Peyer's patch (tissue), 4 donors: ENCODE results near the gene PRSS56.

Experiments used
- CTCF ChIP-seq, 6 experiments: fragments of 450-650 bp in 4 of 6; fragments of 200-600 bp in 2 of 6; sonication (generic) in 1 of 6; IDR thresholded peaks; one replicate each; pipeline ENCODE4 v1.5.1; 2017 to 2019; ENCODE audit warnings: antibody characterized with exemption in 6 of 6, mild to moderate bottlenecking in 3 of 6, moderate library complexity in 1 of 6
- POLR2A ChIP-seq, 2 donors: fragments of 450-650 bp; IDR thresholded peaks; one replicate each; pipeline ENCODE4 v1.5.1; 2017; ENCODE audit warnings: antibody characterized with exemption in 2 of 2, mild to moderate bottlenecking in 2 of 2, moderate library complexity in 2 of 2

DNA sequence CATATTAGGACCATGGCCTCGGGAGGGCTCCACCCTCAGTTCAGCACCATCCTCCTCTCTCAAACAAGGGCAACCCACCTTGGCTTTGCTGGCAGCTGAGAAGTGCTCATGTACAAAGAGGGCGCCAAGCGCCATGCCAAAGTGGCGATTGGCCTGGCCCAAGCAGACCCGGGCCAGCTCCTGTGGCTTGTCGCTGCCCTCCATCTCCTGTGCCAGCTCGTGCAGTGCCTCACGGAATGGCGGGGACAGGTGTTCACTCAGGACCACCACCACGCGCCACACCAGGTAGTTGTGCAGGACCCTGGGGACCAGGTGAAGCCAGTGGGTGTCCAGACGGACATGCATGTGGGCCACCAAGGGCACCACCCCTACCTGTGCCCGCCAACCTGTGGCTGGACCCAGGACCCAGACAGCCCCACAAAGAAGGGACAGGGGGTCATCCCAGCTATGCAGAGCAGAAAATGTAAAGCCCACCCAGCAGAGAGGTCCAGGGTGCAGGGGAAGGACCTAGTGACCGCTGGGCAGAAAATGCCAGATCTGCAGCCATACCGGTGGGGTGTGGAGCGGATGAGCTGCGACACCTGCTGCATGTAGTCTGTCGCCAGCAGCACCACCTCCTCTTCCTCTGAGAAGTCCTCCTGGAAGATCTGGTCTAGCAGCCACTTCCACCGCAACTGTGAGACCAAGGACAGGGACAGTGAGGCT, 36.1 kb upstream of the PRSS56 start:
- TF ChIP-seq CTCF (IDR thresholded peaks at IDR 0.05) = no peak
- TF ChIP-seq POLR2A (IDR thresholded peaks at IDR 0.05) = no peak
